BLaER1 (cell line): ENCODE measurements around the gene ATF7.
A peak's percentile ranks its signal among the peaks of the same experiment; 100 is the strongest.
"Not testable (repeated sequence)": the region's sequence is repeated elsewhere in the genome, so short reads cannot be mapped to it uniquely, and the experiment has no call there.

ENCODE experiments used
- H3K27ac ChIP-seq: shearing (Covaris generic); formaldehyde crosslinking; 2 replicates; pipeline ENCODE4 v1.8.1; 2022
- H3K27me3 ChIP-seq: shearing (Covaris generic); formaldehyde crosslinking; 2 replicates; pipeline ENCODE4 v1.8.1; 2022
- H3K36me3 ChIP-seq: shearing (Covaris generic); formaldehyde crosslinking; 2 replicates; pipeline ENCODE4 v1.8.1; 2022
- H3K4me1 ChIP-seq: shearing (Covaris generic); formaldehyde crosslinking; 2 replicates; pipeline ENCODE4 v1.8.1; 2022
- H3K4me2 ChIP-seq: shearing (Covaris generic); formaldehyde crosslinking; 2 replicates; pipeline ENCODE4 v1.8.1; 2022
- H3K4me3 ChIP-seq: shearing (Covaris generic); formaldehyde crosslinking; 2 replicates; pipeline ENCODE4 v1.8.1; 2022
- H3K9ac ChIP-seq: shearing (Covaris generic); formaldehyde crosslinking; 2 replicates; pipeline ENCODE4 v1.8.1; 2022
- H3K9me3 ChIP-seq: shearing (Covaris generic); formaldehyde crosslinking; 2 replicates; pipeline ENCODE4 v1.8.1; 2022
- H4K20me1 ChIP-seq: shearing (Covaris generic); formaldehyde crosslinking; 2 replicates; pipeline ENCODE4 v1.8.1; 2022
- Cebpa-rat ChIP-seq: shearing (Covaris generic); IDR thresholded peaks from 2 replicates; pipeline ENCODE4 v1.8.1; 2022

ATF7 gene

DNA sequence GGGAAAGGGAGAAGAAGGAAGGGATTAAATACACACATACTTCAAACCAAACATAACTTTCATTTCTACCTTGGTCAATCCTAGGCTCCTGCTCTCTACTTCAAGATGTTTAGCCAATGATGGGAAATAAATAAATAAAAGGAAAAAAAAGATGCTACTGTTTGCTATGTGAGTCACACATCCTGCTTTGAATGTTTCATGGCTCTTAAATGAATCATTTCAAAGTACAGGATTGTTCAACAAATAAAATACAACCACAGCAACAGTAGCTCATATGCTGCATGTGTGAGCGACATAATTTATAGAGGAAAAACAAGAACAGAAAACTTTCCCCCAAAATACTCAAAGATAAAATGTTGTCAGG, 64.6 kb downstream of the ATF7 start:
- Histone ChIP-seq H3K4me3 (no peak overlapping the region), H3K9ac (no peak overlapping the region), H3K27ac (no peak overlapping the region), H3K36me3 (peaks cover 19% of the 10 kb centered on the region; the same call in 1 of the 2 replicates), H4K20me1 (peaks cover 12% of the 10 kb centered on the region; the same call in 1 of the 2 replicates), H3K9me3 (no peaks in the 10 kb centered on the region), H3K4me1 (peaks cover 23% of the 10 kb centered on the region), H3K4me2 (no peak overlapping the region), H3K27me3 (no peaks in the 10 kb centered on the region)
- TF ChIP-seq Cebpa-rat = no peak

DNA sequence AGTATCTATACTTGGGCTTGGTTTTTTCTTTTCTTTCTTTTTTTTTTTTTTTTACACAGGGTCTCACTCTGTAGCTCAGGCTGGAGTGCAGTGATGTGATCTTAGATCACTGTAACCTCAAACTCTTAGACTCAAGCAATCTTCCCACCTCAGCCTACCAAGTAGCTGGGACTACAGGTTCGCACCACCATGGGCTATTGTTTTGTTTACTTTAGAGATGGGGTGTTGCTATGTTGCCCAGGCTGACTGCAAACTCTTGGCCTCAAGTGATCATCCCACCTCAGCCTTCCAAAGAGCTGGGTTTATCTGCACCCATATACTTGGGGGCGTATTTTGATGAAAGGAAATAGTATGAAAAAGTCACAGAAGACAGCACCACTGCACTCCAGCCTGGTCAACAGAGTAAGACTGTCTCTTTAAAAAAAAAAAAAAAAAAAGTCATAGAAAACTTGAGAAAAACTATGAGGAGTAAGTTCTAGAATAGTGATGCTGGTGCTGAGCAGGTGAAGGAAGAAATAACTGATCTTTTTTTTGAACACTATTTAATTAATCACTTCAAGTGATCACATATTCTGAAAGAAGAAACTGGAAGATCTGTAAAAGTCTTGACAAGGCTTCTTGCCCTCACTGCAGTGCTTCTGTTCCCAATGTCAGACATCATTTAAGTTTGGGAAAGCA, 65.1 kb downstream of the ATF7 start:
- H3K27ac ChIP-seq = no peak overlapping the region
- H3K4me1 ChIP-seq = peaks cover 23% of the 10 kb centered on the region
- H3K4me3 ChIP-seq = no peak overlapping the region
- no peak overlapping the region for H3K4me2 ChIP-seq
- H3K9me3 ChIP-seq = no peaks in the 10 kb centered on the region
- H3K27me3 ChIP-seq = no peaks in the 10 kb centered on the region
- H3K36me3 ChIP-seq = peaks cover 19% of the 10 kb centered on the region; the same call in 1 of the 2 replicates
- no peak for TF ChIP-seq Cebpa-rat
- peaks cover 12% of the 10 kb centered on the region; the same call in 1 of the 2 replicates for H4K20me1 ChIP-seq
- no peak overlapping the region for H3K9ac ChIP-seq

DNA sequence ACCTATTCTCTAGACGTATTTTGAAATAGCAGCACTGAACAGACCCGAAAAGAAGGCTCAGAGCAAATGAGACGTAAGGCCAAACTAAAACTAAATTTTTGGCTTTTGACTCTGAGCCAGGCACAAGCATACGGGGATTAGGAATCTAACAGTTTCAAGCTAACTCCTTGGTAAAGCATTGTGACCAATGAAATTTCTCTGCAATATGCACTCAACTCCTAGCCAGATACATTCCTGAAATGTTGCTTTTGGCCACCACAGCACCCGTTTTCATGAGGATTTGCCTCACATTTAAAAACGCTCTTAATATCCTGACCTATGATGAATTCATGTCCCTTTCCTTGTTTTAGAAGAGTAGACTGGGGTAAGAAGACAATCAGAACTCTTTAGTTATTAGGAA, 65.8 kb downstream of the ATF7 start:
- H3K9me3 ChIP-seq = no peaks in the 10 kb centered on the region
- H3K36me3 ChIP-seq = peaks cover 19% of the 10 kb centered on the region; the same call in 1 of the 2 replicates
- no peak overlapping the region for H3K4me2 ChIP-seq
- no peak overlapping the region for H3K27ac ChIP-seq
- TF ChIP-seq Cebpa-rat = no peak
- no peak overlapping the region for H3K9ac ChIP-seq
- no peaks in the 10 kb centered on the region for H3K27me3 ChIP-seq
- H3K4me1 ChIP-seq = peaks cover 23% of the 10 kb centered on the region
- peaks cover 12% of the 10 kb centered on the region; the same call in 1 of the 2 replicates for H4K20me1 ChIP-seq
- no peak overlapping the region for H3K4me3 ChIP-seq

DNA sequence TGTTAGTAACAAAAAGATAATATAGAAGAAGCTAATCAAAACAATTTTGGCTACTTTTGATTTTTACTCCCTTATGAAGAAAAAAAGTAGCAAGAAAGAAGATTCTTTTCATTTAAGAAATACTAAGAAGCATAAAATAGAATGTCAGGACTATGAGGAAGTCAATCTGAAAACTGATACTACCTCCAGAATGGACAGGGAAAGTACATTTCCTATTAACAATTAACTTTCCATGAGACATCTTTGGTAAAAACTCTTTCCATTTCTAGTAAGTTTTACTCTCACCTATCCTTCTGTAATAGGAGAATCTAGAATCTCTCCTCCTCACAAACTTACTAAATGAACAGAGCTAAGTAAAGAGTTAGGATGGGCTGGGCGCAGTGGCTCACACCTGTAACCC, 67.6 kb downstream of the ATF7 start:
- H3K27ac ChIP-seq = no peak overlapping the region
- peaks cover 26% of the 10 kb centered on the region; the same call in 1 of the 2 replicates for H3K36me3 ChIP-seq

DNA sequence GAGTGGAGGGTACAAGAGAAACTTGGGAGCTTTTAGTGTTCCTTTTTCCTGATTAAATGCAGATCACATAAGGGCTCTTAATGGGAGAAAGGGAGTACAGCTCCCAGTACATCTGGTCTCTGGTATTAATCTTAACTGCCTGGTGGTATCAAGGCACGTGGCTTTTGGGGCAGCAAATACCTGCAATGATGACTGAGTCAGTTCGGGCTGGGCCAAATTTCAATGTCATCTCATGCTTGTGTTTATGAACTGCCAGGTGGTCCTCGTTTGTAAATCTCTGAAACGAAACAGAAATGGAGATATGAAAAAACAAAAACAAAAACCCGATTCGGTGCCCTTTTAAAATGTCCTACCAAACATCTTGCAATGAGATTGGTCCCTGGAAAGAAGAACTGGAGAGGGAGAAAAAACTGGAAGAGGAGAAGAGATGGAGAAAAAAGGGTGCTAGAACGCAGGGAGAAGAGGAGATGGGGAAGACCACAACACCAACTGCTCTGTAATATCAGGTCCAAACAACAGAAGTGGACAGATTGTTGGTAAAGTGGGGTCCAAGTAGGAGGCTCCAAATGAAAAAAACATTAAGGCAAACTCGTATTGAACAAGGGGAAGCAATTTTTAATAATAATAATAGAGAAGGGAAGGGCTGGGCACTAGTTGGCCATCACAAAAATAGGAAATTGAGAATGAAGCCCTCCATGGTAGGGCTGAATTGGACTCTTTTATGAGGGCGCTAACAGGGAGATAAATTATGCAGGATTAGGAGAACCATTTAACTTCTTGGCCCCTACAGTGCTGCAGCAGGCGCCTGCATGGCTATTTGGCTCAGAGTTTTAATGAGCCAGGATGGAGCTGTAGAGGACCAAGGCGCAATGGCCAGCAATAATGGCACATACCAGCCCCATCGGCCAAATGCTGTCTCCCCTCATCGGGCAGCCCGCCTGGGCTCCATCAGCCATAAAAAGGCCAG, 73.5 kb downstream of the ATF7 start:
- peaks cover 68% of the 10 kb centered on the region for H3K36me3 ChIP-seq
- no peak overlapping the region for H3K4me3 ChIP-seq
- H3K4me2 ChIP-seq = no peak overlapping the region
- no peaks in the 10 kb centered on the region for H3K27me3 ChIP-seq
- TF ChIP-seq Cebpa-rat = no peak
- no peaks in the 10 kb centered on the region for H4K20me1 ChIP-seq
- H3K9ac ChIP-seq = no peak overlapping the region
- no peaks in the 10 kb centered on the region for H3K4me1 ChIP-seq
- H3K9me3 ChIP-seq = no peaks in the 10 kb centered on the region
- no peak overlapping the region for H3K27ac ChIP-seq

More for the DNA sequence above, 67.6 kb downstream of the ATF7 start:
- Histone ChIP-seq H3K4me3 (no peak overlapping the region), H3K9me3 (no peaks in the 10 kb centered on the region), H3K27me3 (no peaks in the 10 kb centered on the region), H3K4me1 (peaks cover 8% of the 10 kb centered on the region), H3K9ac (no peak overlapping the region), H3K4me2 (no peak overlapping the region), H4K20me1 (0 out of 2 replicates have a peak, but pooled peaks cover 12% of the 10 kb centered on the region)
- TF ChIP-seq Cebpa-rat = no peak

DNA sequence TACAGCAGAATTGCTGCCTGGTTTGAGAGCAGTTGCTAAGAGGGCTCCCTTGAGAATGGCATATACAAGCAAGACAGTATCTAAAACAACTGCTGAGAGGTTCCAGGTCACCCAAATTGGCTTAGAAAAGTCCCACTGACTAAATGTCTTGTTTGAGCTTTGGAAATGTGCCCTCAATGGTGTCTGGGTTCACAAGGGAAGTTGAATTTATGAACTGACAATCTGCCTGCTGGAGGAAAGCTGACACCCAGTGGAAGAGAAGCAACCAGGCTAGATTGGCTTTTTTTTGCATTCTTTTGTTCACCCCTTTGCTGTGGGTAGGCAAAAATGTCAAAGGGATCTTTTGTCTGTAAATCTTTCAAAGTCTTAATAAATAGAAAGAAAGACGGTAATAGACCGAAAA, 74.3 kb downstream of the ATF7 start:
- H3K4me1 ChIP-seq = no peaks in the 10 kb centered on the region
- H3K4me3 ChIP-seq = no peak overlapping the region
- no peaks in the 10 kb centered on the region for H3K9me3 ChIP-seq
- no peak overlapping the region for H3K27ac ChIP-seq
- no peak for TF ChIP-seq Cebpa-rat
- no peak overlapping the region for H3K9ac ChIP-seq
- no peaks in the 10 kb centered on the region for H3K27me3 ChIP-seq
- H3K4me2 ChIP-seq = no peak overlapping the region
- peaks cover 70% of the 10 kb centered on the region for H3K36me3 ChIP-seq
- no peaks in the 10 kb centered on the region for H4K20me1 ChIP-seq

DNA sequence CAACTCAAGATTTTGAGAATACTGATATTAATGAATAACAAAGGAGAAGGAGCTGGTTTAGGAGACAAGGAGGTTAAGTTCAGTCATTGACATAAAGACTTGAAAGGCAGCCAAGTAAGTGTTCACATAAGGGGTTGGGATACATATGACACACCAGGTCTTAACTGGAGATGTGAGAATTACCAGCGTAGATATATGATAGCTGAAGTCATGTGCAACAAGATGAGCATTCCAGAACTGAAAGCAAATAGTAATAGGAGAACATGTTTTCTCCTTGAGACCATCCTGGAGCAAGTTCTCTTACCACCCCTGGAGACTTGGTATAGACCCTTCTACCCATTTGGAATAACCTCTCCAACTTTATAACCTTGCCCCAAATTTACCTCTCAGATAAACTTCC, 75.6 kb downstream of the ATF7 start:
- no peaks in the 10 kb centered on the region for H3K4me1 ChIP-seq
- no peaks in the 10 kb centered on the region for H3K9me3 ChIP-seq
- H3K9ac ChIP-seq = no peak overlapping the region
- TF ChIP-seq Cebpa-rat = no peak
- H4K20me1 ChIP-seq = no peaks in the 10 kb centered on the region
- no peak overlapping the region for H3K4me3 ChIP-seq
- peaks cover 71% of the 10 kb centered on the region for H3K36me3 ChIP-seq
- H3K27me3 ChIP-seq = no peaks in the 10 kb centered on the region
- no peak overlapping the region for H3K27ac ChIP-seq
- H3K4me2 ChIP-seq = no peak overlapping the region

DNA sequence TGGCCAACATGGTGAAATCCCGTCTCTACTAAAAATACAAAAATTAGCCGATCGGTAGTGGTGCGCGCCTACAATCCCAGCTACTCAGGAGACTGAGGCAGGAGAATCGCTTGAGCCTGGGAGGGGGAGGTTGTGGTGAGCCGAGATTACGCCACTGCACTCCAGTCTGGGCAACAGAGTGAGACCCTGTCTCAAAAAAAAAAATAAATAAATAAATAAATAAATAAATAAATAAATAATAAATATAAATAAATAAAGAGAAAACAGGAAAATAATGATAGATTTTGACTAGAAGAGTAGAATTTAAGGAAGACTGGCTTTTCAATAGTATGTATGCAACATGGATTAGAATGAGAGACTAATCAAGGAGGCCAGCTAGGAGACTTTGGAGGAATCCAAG, 76.1 kb downstream of the ATF7 start:
- H3K27ac ChIP-seq, H3K9me3 ChIP-seq, H3K4me3 ChIP-seq, H3K27me3 ChIP-seq, H3K4me1 ChIP-seq, H3K9ac ChIP-seq, H4K20me1 ChIP-seq, H3K4me2 ChIP-seq: not testable (repeated sequence)
- peaks cover 75% of the 10 kb centered on the region for H3K36me3 ChIP-seq

DNA sequence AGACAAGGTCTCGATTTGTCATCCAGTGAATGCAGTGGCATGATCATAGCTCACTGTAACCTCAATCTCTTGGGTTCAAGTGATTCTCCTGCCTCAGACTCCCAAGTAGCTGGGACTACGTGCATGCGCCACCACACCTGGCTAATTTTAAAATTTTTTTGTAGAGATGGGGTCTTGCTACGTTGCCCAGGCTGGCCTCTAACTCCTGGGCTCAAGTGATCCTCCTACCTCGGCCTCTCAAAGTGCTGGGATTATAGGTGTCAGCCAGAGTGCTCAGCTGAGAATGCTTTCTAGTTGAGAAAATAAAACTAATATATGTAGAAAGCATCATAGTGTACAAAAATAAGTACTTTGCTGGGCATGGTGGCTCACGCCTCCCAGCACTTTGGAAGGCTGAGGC, 77.8 kb downstream of the ATF7 start:
- H4K20me1 ChIP-seq, H3K9ac ChIP-seq, H3K4me1 ChIP-seq, H3K27ac ChIP-seq, H3K4me3 ChIP-seq, H3K27me3 ChIP-seq, H3K9me3 ChIP-seq, H3K4me2 ChIP-seq: not testable (repeated sequence)
- peaks cover 74% of the 10 kb centered on the region for H3K36me3 ChIP-seq

DNA sequence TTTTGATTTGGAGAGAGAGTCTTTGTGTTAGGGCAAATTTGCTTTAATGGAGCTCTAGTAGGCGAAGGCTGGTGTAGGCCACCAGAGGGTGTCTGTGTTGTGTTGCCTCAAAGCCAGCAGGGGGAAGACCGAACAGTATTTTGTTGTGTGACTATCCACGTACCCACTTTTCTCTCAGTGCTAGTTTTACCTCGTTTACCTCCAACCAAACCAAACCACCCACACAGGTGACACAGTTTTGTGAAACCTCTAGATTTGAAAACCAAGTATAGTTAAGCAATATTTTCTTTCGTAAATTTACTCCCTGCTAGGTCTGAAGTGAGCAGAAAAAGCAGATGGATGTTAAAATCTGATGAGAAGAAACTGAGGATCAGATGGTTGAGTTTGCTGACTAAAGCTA, 82.6 kb downstream of the ATF7 start:
- Histone ChIP-seq H3K4me3 (no peak overlapping the region), H3K9ac (0 out of 2 replicates have a peak overlapping the region, but pooled peaks have one; percentile 9), H3K4me2 (no peak overlapping the region), H3K9me3 (no peaks in the 10 kb centered on the region), H3K36me3 (peaks cover 75% of the 10 kb centered on the region), H3K4me1 (peaks cover 18% of the 10 kb centered on the region), H3K27ac (no peak overlapping the region), H3K27me3 (no peaks in the 10 kb centered on the region), H4K20me1 (no peaks in the 10 kb centered on the region)
- no peak for TF ChIP-seq Cebpa-rat
